ENCODE data around the gene ERMARD.
A peak's percentile ranks its signal among the peaks of the same experiment; 100 is the strongest.
"Not testable (repeated sequence)": the region's sequence is repeated elsewhere in the genome, so short reads cannot be mapped to it uniquely, and the experiment has no call there.

Gene ERMARD

DNA sequence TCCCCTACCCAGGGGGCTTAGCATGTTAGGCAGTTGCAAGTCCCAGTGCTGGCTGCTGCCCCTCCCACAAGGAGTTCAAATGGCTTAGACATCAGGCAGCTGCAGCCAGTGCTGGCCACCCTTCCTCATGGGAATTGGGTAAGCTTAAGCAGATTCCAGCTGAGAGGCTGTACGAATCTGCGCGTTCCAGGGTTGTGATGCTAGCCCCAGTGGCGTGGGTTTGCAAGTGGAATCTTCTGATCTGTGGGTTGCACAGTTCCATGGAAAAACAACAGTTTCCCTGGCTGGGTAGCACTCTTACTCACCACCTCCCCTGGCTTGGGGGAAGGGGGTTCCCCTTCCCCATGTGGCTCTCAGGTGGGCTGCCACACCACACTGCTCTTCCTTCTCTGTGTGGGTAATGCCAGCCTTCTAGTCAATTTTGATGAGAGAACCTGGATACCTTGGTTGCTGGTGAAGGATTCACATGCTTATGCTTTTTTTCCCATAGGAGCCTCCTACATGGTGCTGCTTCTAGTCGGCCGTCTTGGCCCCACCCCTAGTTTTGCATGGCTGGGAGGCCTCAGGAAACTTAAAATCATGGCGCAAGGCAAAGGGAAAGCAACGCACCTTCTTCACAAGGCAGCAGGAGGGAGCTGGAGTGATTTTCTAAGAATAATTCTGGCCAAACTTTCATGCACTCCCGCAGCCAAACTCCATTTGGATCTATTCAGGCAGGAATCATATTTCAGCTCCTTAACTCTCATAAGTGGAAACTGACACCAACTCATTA, 13.0 kb upstream of the ERMARD start:
- DNase-seq (ENCODE audit: low read depth in 2 of 3, low spot score in 1 of 3), result no peak

DNA sequence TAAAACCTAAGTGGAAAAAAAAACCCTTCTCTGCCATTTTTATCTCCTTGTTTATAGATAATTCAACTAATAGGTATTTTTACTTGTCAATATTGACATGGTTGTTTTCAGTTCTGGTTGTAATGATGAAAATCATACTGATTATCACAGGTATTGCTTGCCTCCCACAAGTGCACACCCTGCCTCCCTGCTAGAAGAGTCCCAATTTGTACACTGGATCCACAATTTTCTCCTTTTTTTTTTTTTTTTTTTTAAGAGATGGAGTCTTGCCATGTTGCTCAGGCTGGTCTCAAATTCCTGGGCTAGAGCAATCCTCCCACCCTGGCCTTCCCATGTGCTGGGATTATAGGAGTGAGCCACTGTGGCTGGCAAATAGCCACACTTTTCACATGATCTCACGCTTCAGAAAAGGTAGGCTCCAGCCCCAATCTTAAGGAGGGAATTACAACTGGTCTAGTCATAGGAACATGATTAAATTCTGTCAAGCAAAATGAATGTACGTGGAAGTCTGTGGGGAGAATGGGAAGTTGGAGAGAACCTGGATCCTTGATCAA, 12.4 kb upstream of the ERMARD start:
- DNase-seq (ENCODE audit: low read depth in 2 of 3, low spot score in 1 of 3), result no peak

DNA sequence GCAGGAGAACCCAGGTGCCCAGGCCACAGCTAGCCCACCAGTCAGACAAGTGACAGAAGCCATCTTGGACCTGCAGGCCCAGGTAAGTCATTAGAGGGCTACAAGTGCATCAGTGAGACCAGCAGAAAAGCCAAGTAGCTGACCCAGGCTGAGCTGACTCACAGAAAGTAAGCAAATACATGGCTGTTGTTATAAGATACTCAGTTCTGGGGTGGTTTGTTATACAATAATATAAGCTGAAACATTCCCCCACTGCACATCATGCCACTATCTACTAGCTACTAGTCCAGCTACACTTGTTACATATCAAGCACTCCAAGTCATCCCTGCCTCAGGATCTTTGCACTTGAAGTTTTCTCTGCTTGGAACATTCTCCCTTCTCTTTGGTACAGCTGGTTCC, 10.1 kb upstream of the ERMARD start:
- DNase-seq (ENCODE audit: low read depth in 2 of 3, low spot score in 1 of 3), result no peak

DNA sequence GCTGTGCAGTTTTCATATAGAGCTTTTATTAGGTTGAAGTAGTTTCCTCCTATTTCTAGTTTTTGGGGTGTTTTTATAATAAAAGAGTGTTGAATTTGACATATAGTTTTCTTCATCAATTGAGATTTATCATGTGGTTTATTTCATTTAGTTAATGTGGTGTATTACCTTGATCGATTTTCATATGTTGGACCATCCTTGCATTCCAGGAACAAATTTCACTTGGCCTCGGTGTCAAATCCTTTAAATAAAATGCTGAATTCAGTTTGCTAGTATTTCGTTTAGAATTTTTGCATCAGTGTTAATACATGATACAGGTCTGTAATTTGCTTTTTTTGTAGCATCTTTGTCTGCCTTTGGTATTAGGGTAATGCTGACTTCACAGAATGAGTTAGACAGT, 6.0 kb upstream of the ERMARD start:
- DNase-seq (ENCODE audit: low read depth in 2 of 3, low spot score in 1 of 3), result no peak

DNA sequence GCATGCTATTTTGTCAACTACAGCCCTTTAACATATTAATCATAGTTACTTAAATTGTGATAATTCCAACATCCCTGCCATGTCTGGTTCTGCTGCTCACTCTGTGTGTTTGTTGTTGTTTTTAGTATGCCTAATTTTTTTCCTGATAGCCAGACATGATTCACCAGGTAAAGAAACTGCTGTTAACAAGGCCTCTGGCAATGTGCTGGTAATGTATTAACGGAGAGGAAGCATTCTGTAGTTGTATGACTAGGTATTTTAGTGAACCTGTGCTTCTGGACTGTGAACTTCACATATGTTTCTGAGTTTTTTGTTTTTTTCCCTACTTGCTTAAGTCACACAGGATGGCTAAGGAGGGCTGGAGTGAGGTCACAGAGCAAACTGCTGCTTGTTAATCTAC, 4.9 kb upstream of the ERMARD start:
- DNase-seq (ENCODE audit: low read depth in 2 of 3, low spot score in 1 of 3), result no peak

DNA sequence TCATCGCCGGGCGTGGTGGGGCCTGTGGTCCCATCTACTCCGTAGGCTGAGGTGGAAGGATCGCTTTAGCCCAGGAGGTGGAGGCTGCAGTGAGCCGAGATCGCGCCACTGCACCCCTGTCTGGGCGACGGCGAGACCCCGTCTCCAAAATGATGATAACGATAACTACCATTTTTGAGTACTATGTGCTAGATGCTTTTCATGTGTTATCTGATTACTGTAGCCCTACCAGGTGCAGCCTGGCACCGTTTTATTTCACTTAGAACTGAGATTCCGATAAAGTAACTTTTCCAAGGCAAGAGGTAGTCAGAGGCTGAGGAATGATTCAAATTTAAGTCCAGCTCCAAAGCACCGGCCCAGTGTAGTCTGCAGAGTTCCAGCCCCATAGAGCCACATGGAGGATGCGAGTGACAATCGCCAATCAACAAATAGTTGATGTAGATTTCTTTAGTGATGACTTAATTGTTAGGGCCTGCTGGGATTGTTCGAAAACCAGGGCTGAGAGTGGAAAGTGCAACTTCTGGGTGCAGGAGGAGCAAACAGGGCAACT, 727 bp downstream of the ERMARD start:
- peak in 1 of 3 donors; percentile 16 for DNase-seq (ENCODE audit: low read depth in 2 of 3, low spot score in 1 of 3)

DNA sequence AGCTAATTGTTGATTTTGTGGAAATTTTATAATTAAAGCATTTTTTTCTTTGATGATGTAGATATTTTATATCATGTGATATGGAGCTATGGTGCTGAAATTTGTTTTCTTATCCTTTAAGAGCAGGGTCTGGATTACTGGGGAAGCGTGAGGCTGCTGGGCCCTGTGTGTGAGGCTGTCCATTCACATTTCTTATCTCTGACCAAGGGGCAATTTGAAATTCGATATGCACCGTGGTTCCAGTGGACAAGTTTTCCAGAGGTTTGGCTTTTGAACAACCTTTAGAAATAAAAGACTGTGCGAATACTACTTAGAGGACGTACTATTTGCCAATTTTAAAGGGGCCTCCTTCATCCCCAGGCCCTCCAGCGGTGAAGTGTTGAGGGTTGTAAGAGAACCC, 3.7 kb downstream of the ERMARD start:
- no peak for DNase-seq (ENCODE audit: low read depth in 2 of 3, low spot score in 1 of 3)

DNA sequence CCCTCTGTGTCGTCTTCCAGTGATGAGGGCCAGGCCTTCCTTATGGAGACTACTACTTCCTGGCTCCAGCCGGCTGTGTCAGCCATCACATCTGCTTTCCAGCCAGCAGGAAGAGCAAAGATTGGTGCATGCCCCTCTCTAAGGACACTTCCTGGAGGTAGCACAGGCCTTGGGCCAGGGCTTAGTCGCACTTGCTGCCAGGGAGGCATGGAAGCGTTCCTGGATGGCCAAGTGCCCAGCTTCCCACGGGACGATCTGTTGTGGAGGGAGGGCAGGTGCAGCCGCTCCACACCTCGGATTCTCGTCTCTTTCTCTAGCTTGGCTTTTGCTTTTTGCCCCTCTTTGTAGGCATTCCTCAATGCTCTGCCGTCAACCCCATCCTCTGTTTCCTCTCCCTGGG, 11.9 kb downstream of the ERMARD start:
- DNase-seq (ENCODE audit: low read depth in 2 of 3, low spot score in 1 of 3), result no peak

DNA sequence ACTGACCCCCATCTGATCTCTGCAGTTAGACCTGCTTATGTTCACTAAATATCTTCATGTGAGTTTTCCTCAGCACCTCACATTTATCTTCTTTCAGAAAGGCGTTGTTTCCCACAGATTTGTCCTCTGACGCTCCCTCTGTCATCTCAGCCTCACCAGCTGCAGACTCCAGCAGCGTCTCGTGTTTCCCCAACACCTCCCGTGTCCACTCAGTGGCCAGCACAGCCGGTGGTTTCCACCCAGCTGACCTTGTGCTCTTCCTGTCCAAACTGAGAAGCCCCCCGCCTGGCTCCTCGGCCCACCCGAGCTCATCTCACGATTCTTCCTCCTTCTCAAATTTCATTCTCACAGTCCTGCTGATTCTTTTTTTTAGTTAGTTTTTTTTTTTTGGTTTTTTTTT, 12.5 kb downstream of the ERMARD start:
- no peak for DNase-seq (ENCODE audit: low read depth in 2 of 3, low spot score in 1 of 3)

DNA sequence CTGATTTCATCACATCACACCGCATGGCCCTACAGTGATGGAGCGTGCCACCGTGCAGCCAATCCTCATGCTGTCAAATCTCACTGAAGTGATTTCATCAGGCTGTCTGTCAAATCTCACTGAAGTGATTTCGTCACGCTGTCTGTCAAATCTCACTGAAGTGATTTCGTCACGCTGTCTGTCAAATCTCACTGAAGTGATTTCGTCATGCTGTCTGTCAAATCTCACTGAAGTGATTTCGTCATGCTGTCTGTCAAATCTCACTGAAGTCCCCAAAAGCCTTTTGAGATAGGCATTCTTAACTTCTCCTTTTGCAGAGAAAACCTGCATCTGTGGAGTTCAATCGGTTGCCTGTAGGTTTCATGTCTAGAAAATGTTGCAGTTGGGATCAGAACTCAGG, 14.4 kb downstream of the ERMARD start:
- DNase-seq (ENCODE audit: low read depth in 2 of 3, low spot score in 1 of 3), result not testable (repeated sequence)

DNA sequence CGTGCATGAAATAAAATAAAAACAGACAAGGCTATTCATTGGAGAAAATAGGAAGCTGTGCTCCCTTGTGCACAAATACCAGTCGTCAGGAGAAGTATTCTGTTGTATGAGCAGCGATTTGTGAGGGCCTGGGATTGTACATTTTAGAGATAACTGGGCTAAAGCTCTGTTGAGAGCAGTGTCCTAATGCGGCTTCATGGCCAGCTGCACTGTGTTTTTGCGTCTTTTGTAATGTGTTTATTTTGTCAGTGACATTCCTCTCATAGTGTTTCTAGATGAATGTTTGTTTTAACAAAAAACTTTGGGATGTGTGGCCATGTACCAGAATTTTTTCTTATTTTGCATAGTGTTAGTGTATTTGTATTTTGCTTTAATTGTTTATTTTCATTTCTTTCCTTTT, 14.8 kb downstream of the ERMARD start:
- DNase-seq (ENCODE audit: low read depth in 2 of 3, low spot score in 1 of 3), result no peak

DNA sequence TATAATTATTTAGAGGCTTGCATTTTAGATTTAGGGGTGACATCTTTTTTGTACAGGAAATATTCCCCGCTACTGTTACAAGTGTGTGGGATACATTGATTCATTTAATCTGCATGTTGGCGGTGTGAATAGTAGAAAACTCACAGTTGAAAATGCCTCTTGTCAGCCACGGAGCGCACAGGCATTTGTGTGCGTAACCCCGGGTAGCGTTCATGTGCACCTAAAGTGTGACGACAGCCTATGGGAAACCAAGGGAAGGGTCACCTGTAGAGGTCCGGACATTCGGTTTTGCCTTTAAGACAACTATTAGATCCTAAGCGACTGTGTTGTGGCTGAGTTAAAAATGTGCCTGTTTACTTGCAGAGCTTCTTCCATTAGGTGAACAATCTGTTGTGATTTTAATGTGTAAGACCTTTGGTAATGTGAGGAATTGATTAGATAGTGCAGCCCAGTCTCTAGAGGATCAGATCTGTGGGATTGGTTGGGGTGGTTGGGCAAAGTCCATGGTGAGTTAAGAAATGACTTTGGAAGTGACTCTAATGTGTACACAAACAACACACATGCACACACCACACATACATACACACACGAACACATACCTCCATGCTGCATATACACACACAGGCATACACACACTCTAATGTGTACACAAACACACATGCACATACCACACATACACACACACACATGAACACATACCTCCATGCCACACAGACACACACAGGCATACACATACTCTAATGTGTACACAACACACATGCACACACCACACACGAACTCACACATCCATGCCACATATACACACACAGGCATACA, 15.7 kb downstream of the ERMARD start:
- no peak for DNase-seq (ENCODE audit: low read depth in 2 of 3, low spot score in 1 of 3)

DNA sequence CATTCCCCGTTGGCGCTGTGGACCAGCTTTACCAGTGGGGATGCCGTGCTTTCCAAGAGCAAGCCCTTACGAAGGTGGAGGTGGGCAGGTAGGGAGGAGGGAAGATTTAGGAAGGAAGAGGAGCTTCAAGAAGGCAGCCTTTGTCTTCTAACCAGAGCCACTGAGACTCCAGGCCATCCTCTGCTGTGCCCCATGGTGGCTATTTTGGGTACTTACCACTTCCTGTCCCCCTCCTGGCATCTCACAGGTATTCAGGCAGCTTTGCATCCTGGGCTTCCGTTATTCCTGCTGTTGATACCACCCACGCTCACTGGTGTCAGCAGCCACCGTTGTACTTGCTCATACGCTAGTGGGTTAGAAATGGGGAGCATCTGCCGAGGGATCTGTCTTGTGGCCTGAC, 22.9 kb downstream of the ERMARD start:
- DNase-seq (ENCODE audit: low read depth in 2 of 3, low spot score in 1 of 3), result no peak

DNA sequence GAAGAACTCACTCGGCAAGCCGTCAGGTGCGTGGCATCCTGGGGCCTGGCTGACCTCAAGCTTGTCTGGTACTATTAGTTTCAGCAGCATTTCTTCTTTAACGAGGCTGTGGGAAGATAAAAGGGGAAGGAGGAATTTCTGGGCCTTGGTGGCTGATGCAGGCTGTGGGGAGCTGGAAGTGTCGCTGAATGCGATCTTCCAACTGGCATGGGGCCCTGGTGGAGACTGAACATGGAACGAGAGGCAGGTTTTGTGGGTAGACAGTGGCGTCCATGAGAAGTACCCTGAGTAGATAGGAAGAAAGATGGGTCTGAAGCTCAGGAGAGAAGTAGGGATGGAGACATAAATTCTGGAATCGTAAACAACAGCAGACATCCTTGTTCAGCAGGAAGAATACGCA, 23.9 kb downstream of the ERMARD start:
- DNase-seq (ENCODE audit: low read depth in 2 of 3, low spot score in 1 of 3), result no peak

DNA sequence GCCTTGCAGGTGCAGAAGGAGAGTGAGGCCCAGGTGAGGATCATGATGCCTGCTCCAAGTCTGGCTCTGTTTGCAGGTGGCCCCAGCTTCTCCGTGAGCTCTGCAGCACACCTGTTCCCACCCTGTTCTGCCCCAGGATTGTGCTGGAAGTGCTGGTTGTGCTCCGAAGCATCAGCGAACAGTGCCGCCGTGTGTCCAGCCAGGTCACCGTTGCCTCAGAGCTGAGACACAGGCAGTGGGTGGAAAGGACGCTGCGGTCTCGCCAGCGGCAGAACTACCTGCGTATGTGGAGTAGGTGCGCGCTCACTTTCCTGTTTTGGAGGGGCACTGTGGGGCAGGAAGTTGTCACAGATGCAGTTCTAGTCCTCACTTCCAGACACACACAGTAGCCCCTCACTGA, 25.0 kb downstream of the ERMARD start:
- DNase-seq (ENCODE audit: low read depth in 2 of 3, low spot score in 1 of 3), result no peak

DNA sequence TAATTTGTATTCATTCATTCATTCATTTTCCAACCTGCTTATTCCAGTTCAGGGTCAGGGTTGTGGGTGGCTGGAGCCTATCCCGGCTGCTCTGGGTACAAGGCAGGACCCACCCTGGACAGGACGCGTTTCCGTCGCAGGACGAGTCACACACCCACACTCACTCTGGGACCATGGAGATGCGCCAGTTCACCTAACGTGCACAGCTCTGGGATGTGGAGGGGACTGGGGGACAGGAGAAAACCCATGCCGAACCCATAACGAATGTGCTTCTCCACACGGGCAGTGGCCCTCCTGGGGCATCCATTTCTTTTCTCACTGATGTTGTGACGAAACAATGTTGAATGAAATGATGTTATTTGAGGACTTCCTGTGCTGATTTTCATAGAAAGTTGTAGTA, 26.5 kb downstream of the ERMARD start:
- no peak for DNase-seq (ENCODE audit: low read depth in 2 of 3, low spot score in 1 of 3)

DNA sequence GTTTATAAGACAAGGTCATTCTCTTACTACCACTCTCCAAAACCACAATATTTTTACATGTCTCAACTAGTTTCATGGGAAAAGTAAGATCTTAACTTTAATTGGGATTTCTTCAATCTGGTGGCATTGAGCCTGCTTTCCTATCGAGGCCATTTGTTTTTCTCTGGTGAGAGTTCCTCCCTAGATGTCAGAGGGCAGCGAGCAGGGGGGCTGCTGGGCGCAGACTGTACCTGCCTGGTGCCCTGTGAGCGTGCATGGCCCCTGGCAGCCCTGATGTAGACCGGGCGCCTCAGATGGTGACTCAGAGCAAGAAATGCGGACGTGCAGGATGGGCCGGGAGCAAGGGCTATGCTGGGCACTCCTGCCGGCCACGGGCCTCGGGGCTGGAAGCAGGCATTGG, 27.2 kb downstream of the ERMARD start:
- no peak for DNase-seq (ENCODE audit: low read depth in 2 of 3, low spot score in 1 of 3)

DNA sequence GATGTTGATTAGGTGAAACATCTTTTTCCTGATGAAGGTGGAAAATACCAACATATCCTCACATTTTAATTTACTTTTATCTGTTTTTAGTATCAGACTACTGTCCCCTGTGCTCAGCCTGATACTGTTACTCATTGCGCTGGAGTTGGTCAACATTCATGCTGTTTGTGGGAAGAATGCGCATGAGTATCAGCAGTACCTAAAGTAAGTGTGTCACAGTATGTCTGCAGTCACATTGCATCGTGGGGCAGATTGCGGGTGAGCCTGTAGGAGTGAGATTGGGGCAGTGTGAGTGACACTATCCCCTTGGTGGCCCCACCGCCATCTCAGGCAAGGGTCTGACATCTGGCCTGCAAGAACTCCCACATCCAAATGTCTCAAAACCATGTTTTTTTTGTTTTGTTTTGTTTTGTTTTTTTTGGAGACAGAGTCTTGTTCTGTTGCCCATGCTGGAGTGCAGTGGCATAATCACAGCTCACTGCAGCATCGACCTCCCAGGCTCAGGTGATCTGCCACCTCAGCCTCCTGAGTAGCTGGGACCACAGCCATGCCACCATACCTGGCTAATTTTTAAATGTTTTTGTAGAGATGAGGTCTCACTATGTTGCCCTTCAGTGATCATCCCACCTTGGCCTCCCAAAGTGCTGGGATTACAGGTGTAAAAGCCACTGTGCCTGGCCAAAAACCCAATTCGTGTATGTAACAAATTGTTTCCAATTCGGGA, 27.8 kb downstream of the ERMARD start:
- DNase-seq (ENCODE audit: low read depth in 2 of 3, low spot score in 1 of 3), result no peak

DNA sequence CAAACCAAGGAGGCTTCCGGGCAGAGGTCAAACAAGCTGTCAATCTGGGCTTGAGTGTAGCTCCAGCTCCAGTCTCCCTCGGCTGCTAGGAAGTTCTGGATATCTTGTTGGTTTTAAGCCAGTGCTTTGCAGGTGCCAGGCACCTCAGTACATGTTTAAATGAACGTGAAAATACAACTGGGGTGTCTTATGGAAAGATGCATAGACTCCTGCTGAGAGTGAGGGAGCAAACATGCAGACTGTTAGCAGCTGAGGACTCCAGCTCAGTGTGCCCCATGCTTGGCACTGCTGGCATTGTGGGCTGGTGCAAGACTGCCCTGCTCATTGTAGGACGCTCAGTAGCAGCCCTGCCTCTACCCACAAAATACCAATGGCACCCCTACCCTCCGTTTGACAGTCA, 28.5 kb downstream of the ERMARD start:
- no peak for DNase-seq (ENCODE audit: low read depth in 2 of 3, low spot score in 1 of 3)

DNA sequence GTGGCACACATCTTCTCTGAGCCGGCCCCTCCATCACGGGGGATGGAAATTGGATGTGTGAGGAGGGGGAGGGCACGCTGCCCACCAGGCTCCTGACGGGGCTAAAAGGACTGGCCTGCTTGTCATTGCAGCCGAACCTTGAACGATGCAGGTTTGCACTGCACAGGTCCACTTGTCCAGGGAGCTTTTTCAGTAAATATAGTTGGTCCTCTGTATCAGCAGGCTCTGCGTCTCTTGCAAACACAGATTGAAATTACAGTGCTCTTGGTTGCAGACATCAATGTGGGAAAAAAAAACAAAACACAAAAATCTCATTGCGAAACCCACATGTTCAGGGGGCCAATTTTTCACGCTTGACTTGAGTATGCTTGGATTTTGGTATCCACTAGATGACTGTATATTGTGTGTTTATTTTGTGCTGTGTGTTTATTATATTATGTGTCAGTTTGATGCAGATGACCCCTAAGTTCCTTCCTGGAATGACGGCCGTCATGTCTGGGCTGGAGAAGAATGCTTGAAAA, 29.2 kb downstream of the ERMARD start:
- DNase-seq (ENCODE audit: low read depth in 2 of 3, low spot score in 1 of 3), result no peak

DNA sequence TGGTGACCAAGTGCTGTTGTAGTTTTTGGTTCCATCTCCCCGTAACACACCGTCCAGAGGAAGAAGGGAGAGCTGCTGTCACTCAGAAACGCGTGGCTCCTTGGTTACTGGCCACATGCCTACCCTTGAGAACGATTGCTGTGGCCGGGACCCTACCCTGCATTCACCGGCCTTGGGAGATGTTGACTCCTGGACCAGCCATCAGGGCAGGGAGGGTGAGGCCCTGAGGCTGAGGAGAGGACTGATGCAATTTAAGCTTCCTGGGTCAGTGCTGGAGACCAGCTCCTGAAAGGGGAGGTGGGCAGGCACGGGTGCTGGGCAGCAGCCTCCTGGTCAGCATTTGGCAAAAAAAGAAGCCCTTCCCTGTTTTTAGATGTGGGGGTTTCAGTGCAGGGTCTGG, 31.5 kb downstream of the ERMARD start:
- DNase-seq (ENCODE audit: low read depth in 2 of 3, low spot score in 1 of 3), result no peak

Measured in stimulated activated CD4-positive, alpha-beta T cell treated with anti-CD3 and anti-CD28 coated beads, Interleukin-12 subunit alpha, Interleukin-12 subunit beta, amount 100 ng/mL, for 48 hours (primary cell).